Activated CD4-positive, alpha-beta T cell treated with anti-CD3 and anti-CD28 coated beads for 4 hours (primary cell): ENCODE results near the gene GPX3.

Experiments
- DNase-seq, 2 donors: peaks; one replicate each; pipeline ENCODE4 v3.0.0-alpha.2; 2020

Gene GPX3, protein sequence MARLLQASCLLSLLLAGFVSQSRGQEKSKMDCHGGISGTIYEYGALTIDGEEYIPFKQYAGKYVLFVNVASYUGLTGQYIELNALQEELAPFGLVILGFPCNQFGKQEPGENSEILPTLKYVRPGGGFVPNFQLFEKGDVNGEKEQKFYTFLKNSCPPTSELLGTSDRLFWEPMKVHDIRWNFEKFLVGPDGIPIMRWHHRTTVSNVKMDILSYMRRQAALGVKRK

DNA sequence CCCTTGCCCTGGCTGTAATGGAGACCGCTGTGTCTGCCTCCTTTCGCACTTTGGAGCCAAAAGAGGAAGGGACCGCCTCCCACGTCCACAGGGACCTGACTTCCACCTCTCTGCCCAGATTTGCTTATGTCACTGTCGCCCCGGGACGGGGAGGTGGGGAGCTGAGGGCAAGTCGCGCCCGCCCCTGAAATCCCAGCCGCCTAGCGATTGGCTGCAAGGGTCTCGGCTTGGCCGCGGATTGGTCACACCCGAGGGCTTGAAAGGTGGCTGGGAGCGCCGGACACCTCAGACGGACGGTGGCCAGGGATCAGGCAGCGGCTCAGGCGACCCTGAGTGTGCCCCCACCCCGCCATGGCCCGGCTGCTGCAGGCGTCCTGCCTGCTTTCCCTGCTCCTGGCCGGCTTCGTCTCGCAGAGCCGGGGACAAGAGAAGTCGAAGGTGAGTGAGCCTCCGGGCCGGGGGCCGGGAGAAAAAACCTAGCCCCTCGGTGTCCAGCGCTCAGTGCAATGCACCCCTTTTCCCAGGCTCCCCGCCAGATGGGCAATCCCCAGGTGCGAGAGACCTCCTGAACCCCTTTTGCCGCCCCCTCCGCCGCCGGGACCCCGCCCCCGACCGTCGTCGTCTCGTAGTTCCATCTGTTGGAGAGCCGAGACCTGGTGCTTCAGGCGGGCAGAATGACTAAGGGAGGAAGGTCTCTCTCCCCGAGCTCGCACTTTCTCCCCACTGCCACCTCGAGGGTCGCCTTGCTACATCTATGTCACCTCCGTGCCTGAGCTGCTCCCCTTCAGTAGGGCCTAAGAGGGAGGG, at the start of gene GPX3:
GPX3 (plus strand) TSS at position 288 of the 807 bp plus-strand sequence; CDS start at position 352, 64 bp downstream.
- DNase-seq = peak; percentile 5 to 15

DNA sequence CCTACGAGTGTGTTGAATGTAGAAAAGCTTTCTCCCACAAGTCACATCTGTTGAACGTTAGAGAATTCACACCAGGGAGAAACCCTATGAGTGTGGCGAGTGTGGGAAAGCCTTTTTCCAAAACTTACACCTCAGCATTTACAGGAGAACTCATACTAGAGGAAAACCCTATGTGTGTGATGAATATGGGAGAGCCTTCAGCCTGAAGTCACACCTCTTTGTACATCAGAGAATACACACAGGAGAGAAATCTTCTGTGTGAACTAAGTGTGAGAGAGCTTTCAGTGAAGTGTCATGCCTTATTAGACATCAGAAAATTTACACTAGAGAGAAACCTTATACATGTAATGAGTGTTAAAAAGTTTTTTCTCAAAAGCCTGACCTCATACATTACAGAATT, 41.8 kb upstream of the GPX3 start:
- no peak for DNase-seq

DNA sequence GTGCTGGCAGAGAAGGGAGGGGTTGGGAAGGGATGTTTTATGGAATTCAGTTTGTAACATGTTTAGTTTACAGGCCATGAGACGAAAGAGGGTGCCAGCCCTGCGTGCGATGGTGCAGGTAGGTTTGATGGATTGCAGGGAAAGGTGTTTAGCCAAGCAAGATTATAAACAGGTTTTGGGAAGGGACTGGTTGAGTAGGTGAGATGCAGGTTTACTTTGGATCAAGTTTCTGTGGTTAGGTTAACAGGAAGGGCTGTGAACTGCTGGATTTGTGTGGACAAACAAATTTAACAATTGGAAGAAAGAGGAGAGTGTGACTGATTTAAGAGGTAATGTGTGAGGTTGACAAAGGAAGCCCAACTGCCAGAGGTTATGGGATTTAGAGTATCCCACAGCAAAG, 32.6 kb upstream of the GPX3 start:
- no peak for DNase-seq

DNA sequence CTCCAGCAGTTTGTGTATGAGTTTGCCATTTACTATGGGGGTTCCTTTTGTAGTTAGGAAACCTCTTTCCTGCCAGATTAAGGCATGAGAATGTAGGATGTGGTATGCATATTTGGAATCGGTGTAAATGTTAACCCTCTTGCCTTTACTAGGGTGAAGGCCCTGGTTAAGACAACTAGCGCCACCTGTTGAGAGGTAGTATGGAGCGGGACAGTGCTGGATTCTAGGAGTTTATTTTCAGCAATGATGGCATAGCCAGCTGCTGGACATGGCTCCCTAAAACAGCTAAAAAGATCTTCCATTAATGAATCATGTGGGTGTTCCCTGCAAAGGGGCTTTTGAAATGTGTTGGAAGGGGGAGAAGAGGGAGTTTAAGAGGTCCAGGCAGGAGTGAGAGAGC, 30.7 kb upstream of the GPX3 start:
- DNase-seq = no peak

DNA sequence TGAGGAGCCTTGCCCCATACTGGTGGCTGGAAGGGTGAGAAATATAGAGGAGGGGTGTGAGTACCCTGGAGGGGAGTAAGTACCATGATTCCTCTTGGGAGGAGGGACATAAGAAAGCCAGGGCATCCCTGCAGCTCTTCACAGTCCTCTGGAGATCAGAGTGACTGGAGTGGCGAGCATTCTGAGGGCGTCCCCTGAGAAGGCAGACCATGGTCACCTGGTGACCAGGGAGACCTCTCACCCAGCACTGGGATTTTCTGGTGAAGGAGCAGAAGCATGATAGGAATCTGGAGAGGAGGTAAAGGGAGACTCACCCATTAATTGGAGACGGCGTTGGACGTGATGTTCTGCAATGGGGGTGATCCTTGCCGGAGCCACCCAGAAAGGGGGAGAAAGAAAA, 27.7 kb upstream of the GPX3 start:
- no peak for DNase-seq

DNA sequence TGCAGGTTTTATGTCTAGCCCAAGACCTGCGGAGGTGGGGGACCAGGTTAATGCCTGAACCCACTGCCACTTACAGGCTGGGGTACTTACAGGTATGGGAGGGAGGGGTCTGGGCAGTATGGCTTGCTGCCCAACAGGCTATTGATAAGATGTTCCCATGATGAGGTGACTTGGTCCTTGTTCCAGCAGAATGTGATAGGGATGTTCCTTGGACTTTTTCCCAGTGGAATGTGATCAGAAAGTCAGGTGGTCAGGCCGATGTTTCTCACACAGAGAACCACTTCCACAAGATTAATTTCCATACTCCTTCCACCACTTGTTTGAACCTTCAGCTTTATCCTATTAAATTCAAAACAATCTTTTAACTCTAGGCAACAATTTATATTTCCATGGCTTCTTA, 27.0 kb upstream of the GPX3 start:
- no peak for DNase-seq

DNA sequence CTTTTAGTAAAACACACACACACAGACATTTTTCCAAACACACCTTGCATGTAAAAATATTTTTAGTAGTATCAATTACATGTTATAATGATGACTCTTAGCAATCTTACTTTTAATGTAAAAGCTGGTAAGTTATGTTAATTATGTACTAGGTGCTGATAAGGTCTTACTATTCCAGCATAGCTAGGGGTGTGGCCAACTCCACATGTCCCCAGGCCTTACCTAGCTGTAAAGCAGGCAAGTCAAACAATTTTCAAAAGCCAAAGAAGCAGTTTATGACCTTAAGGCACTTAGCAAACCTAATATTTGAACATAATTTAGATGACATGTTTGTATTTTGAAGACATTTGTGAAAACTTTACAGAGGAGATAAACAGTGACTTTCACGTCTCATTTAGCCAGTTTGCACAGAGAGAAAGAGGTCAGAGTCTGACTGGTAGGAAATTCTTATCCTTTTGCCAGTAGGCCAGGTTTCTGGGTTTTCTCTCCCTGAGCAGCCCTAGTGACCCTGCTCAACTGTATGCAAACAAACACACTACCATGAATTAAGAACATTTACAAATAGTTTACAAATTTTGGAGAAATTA, 26.5 kb upstream of the GPX3 start:
- no peak for DNase-seq

DNA sequence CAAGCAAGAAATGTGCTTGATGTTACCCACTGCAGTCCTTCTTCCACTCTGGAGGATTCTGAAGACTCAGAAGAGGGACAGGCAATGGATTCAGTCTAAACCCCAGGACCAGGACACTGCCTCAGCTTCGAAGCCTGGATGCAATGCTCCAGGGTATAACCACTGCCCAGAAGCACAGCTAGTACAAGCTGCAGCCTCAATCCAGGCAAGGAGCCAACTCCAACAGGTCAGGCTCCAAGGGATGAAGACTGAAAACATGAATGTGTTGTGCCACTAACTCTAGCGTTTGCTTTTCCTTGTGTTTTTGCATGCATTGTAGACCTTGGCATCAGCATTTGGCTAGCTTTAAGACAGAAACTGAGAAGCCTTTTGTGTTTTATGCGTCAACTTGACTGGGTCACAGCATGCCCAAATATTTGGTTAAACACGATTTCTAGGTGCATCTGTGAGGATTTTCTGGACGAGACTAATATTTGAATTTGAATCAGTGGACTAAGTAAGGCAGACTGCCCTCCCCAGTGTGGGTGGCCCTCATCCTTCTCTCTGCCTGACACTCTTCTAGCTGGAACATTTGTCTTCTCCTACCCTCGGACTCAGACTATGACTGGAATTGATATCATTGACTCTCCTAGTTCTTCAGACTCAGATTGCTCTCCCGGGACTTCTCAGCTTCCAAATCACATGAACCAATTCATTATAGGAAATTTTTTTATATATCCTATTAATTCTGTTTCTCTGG, 20.5 kb upstream of the GPX3 start:
- no peak for DNase-seq

DNA sequence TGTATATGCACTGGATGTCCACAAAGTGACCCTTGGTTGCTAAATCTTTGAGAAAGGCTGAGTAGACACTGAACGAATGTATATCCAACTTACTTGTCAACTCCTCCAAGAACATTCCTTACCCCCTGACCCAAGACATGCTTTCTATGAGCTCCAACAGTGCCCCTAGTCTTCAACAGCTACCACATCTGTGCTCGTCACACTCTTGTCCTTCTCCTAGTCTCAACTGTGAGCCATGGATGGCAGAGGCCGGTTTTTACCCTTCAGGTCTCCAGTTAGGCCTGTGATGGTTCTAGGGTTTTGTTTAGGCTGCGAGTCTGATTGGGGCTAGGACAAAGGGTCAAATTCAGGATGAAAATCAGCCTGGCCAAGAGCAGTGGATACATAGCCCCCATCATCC, 19.0 kb upstream of the GPX3 start:
- no peak for DNase-seq

DNA sequence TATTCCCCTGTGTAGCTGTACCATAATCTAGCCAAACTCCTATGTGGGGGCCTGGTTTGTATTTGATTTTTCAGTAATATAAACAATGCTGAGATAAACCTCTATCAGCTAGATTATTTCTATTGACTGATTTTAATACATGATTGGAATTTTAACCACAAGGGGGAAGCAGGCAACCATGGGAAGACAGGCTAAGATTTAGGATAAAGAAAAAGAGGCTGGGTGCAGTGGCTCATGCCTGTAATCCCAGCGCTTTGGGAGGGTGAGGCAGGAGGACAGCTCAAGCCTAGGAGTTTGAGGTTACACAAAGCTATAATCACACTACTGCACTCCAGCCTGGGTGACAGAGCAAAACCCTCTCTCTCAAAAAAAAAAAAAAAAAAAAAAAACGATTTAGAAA, 18.1 kb upstream of the GPX3 start:
- DNase-seq = no peak

DNA sequence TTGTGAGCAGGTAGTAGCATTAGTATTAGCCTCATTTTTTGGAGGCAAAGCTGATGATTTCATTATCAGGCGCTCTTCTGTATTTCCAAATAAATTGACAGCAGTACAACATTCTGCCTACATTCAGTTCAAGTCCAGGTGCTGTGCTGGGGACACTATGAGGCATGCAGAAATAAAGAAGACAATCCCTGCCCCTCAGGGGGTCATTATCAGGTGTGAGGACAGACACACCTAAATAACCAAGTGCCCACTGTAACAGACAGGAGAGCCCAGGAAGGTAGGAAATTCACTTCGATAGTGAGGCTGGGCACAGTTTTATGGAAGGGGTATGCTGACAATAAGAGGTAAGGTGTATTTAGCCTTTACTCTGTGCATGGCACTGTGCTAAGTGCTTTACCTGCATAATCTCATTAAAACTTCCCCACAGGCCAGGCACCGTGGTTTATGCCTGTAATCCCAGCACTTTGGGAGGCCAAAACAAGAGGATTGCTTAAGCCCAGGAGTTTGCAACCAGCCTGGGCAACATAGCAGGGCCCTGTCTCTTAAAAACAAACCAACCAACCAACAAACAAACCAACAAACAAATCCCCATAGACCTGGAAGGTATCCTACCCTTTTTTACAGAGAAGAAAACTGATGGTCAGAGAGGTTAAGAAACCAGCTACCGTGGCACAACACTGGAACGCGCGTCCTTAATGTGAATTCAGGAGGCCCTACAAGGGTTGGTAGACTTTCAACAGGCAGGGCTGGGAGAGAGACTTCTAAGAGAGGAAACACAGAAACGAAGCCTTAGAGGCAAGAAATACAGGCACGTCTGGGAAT, 17.5 kb upstream of the GPX3 start:
- DNase-seq = no peak

DNA sequence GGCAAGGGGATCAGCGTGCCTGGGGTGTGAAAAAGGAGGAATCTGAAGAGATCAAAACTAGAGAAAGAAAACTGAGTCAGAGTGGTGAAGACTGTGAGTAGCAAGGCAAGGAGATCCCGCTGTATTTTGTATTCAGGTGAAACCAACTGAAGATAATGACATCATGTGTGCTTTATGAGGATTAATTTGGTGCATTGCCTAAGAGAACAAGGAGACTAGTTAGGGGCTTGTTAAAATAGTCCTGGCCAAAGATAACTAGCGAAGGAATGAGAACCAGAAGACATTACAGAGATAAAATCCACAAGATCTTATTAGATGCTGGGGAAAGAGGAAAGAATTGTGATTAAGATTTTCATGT, 16.9 kb upstream of the GPX3 start:
- no peak for DNase-seq

DNA sequence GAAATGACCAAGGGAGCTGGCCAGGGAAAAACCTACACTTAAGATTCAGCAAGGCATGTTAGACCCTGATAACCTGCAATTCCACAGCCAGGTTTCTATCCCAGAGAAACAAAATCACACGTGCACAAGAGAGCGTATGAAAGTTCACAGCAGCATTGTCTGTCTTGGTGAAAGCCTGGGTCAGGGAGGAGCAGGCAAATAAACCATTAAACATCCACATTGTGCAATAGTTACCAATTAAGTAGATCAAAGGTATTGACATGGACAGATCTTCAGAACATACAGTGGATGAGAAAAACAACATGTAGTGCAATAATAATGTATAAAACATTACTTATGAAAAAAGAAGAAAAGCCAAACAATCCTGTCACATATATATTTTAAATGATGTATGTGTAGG, 15.9 kb upstream of the GPX3 start:
- no peak for DNase-seq

DNA sequence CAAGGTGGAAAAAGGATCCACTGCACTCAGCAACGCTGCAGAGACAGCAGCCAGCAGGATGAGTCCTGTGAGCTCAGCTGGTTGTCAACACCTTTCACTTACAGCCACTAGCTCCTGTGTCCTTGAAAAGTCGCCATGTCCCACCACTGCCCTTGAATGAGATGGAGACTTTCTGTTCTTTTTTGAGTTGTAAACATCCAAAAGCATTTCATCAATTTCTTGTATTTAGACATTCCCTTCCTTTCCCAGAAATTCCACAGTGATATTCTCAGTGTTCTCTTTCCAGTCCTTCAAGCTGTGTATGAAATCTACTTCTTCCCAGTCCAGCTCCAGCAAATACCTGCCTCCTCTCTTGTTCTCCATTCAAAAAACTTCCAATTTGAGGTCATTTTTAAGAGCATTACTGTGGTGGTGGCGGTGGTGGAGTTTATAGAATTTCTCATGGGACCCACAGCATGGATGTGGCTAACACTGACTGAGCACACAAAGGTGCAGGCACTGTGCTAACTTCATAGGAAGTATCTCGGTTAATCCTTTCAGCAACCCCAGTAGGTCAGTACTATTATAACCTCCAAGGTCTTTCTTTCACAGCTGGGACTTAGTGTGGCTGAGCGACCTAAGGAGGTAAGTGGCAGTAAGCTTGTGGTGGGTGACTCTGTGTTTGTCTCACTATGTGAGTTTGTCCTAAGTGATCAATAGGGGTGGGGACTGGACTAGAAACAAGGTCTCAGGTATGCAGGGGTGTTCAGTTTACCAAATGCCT, 15.0 kb upstream of the GPX3 start:
- no peak for DNase-seq

DNA sequence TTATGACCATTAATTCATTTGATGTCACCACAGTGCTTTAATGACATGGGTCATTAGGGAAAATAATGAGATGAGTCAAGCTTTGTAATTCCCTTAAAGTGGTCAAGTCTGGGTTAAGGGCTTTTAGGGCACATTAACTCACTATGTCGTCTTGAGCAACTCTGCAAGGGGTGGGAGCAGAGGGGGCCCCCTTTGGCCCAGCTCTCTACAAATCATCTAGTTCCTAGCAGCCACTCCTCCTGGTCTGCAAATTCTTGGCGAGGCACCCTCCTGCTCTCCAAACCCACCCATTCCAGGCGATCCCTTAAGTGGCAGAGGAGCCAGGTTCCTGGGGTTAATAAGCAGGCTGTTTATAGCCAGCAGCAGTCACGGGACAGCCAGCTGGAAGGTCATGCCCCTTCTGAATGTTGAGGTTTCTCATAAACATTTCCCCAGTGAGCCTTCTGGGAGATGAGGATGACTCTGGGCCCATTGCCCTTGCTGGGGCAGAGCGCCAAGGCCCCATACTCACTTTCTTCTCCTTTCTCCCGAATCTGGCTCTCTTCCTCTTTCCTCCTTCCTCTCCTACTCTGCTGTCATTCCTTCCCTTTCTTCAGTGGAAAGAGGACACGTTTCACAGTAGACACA, 14.3 kb upstream of the GPX3 start:
- no peak for DNase-seq

DNA sequence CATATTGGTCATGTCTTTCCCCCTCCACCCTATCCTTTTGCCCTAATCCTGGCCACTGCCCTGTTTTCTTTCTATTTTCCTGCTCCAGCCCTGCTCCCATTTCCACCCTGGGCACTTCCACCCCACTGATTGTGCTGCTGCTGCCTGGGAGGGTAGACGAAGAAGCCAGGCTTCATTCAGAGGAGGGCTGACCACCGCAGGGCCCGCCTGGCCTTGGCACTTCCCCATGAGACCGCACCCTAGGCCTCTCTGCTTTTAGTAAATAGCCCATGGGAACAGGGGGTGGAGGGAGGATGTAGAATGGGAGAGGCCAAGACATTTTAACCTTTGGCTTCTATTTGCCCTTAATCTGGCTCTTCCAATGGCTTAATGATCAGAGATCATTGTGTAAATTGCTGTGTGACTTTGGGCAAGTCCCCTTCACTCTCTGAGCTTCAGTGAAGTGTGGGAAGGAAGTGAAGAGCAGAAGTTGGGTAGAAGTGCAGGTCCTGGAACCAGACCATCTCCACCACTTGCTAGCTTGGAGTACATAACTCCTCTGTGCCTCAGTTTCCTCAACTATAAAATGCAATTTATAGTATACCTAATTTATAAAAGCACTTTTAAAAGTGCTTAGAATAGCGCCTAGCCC, 13.6 kb upstream of the GPX3 start:
- DNase-seq = no peak

DNA sequence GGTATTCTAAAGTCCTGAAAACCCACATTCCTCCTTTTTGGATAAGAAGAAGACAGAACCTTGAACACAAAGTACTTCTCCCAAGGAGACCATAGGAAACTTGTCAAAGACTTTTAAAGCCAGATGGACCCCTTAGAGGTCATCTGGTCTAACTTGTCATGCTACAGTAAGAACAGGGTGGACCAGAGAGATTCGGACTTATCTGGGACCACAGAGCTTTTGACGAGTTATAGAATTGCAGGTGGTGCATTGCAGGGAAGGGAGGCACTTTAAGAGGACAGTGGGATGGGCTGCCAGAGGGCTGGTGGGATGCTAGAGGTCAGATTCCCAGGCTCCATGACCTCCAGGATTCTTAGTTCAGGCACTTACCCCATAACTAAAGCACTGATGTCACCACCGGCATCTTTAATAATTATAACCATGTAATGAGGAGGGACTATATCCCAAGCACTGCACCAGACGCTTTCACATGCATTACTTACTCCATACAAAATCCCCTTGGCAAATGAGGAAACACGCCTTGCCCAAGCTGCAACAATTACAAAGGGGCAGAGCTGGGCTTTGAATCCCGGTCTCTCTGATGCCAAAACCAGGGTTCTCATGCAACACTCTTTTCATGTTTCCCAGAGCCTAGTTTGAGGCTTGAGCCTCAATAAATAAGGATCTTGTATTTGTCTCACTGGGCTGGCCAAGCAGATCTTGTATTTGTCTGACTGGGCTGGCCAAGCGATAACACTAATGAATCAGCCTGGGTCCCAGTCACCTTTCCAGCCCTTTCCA, 12.8 kb upstream of the GPX3 start:
- DNase-seq = no peak

DNA sequence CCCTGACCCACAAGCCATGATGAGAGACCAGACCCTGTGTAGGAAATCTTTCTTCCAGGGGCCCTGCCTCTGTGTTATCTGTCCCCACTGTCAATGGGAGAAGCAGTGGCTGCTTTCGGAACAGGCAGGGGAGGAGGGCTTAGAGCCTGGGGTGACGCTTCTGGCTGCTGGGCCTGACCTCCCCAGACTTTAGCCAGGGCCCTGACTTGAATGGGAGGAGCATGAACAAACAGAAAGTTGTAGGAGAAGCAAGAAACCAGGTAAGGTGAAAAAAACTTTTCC, 12.2 kb upstream of the GPX3 start:
- no peak for DNase-seq

DNA sequence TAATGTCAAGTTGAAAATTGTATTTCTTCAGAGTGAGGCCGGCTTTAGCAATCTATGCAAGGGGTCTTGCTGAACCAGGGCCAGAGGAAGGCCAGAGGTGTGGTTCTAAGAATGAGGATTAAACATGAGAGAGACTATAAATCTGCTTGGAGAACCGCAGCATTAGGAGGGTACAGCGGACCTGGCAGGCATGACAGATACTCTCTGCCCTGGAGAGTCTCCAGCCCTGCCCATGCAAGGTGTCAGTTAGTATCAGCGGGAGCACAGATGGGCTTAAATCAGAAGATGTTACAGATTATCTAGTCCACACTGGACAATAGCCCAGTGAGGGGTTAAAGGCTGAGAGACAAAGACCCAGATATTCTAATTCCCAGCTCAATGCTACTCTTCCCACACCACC, 11.5 kb upstream of the GPX3 start:
- DNase-seq = no peak

DNA sequence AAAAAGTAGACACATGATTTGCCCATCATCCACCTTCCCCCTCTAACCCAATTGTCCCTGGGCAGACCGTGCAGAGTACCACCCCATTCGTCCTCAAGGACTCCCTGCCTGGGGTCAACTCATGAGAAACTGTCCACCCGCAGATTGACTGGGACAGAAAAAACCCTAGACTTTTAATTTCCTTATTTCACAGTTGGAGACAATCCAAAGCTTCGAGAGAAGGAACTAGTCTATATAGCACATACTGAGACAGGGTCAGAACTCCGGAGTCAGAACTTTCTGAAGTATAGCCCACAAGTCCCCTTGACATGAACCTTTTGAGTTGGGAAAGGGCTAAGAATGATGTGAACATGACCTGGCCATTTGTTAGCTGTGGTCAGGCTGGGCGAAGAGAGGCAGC, 7.5 kb upstream of the GPX3 start:
- no peak for DNase-seq
